ENCODE results near the gene PPP3R2. TPM values are rescaled to one million over a fixed set of nuclear protein-coding genes. Genes with fewer than 3 reads are reported as not detected.
A peak's percentile ranks its signal among the peaks of the same experiment; 100 is the strongest.

PPP3R2 gene
- total RNA-seq, 1 experiment from 2014 or later = not detected

DNA sequence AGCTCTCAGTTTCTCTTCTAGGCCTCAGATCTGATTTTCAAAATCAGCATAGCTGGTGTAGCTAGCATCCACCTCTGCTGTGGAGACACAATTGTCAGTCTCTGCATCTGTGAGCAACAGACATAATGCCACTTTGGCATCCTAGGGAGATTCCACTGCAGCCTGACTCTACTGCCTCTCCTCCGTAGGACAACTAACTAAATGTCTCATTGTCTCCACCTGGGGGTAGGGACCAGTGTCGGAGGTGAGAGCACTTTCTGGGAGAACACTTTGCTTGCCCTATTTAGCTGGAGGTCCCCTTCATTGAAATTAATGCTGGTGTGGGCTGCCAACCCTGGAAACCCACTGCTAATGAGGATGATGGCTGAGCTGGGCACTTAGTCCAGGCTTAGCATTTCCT lies 1.4 kb downstream of the PPP3R2 start:
- H3K36me3 Mint-ChIP-seq = no peaks in the 10 kb centered on the region
- no peak overlapping the region for H3K4me3 Mint-ChIP-seq
- ChIA-PET POLR2A (no interaction called here), CTCF (interaction anchor here (1.5 kb wide), 2 partner anchors 8 to 144 kb away, joined by 3 to 6 read pairs; no protein-coding TSS in a partner anchor)
- no peaks in the 10 kb centered on the region; the same call in 1 of the 2 replicates for H3K27me3 Mint-ChIP-seq (ENCODE audit: low read depth)
- no peaks in the 10 kb centered on the region for H3K9me3 Mint-ChIP-seq
- DNase-seq (ENCODE audit: low spot score) = no peak
- peak; percentile 75 for ATAC-seq
- no peak overlapping the region for H3K27ac Mint-ChIP-seq
- H3K4me1 Mint-ChIP-seq = peaks cover 6% of the 10 kb centered on the region
- TF ChIP-seq, protein P1, sequence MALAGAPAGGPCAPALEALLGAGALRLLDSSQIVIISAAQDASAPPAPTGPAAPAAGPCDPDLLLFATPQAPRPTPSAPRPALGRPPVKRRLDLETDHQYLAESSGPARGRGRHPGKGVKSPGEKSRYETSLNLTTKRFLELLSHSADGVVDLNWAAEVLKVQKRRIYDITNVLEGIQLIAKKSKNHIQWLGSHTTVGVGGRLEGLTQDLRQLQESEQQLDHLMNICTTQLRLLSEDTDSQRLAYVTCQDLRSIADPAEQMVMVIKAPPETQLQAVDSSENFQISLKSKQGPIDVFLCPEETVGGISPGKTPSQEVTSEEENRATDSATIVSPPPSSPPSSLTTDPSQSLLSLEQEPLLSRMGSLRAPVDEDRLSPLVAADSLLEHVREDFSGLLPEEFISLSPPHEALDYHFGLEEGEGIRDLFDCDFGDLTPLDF (CRISPR knock-in tag; IDR thresholded peaks at IDR 0.05) = no peak
- no peak for TF ChIP-seq NR1H2 (CRISPR knock-in tag; IDR thresholded peaks at IDR 0.05)
- TF ChIP-seq, protein P2, sequence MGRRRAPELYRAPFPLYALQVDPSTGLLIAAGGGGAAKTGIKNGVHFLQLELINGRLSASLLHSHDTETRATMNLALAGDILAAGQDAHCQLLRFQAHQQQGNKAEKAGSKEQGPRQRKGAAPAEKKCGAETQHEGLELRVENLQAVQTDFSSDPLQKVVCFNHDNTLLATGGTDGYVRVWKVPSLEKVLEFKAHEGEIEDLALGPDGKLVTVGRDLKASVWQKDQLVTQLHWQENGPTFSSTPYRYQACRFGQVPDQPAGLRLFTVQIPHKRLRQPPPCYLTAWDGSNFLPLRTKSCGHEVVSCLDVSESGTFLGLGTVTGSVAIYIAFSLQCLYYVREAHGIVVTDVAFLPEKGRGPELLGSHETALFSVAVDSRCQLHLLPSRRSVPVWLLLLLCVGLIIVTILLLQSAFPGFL (CRISPR knock-in tag; IDR thresholded peaks at IDR 0.05; ENCODE audit: borderline replicate concordance) = no peak
- TF ChIP-seq, protein P3, sequence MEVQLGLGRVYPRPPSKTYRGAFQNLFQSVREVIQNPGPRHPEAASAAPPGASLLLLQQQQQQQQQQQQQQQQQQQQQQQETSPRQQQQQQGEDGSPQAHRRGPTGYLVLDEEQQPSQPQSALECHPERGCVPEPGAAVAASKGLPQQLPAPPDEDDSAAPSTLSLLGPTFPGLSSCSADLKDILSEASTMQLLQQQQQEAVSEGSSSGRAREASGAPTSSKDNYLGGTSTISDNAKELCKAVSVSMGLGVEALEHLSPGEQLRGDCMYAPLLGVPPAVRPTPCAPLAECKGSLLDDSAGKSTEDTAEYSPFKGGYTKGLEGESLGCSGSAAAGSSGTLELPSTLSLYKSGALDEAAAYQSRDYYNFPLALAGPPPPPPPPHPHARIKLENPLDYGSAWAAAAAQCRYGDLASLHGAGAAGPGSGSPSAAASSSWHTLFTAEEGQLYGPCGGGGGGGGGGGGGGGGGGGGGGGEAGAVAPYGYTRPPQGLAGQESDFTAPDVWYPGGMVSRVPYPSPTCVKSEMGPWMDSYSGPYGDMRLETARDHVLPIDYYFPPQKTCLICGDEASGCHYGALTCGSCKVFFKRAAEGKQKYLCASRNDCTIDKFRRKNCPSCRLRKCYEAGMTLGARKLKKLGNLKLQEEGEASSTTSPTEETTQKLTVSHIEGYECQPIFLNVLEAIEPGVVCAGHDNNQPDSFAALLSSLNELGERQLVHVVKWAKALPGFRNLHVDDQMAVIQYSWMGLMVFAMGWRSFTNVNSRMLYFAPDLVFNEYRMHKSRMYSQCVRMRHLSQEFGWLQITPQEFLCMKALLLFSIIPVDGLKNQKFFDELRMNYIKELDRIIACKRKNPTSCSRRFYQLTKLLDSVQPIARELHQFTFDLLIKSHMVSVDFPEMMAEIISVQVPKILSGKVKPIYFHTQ (CRISPR knock-in tag; IDR thresholded peaks at IDR 0.05) = no peak
- no peak for TF ChIP-seq HMGA2 (CRISPR knock-in tag; IDR thresholded peaks at IDR 0.05)
- TF ChIP-seq, protein P4, sequence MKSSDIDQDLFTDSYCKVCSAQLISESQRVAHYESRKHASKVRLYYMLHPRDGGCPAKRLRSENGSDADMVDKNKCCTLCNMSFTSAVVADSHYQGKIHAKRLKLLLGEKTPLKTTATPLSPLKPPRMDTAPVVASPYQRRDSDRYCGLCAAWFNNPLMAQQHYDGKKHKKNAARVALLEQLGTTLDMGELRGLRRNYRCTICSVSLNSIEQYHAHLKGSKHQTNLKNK (CRISPR knock-in tag; IDR thresholded peaks at IDR 0.05) = no peak
- TF ChIP-seq, protein P5, sequence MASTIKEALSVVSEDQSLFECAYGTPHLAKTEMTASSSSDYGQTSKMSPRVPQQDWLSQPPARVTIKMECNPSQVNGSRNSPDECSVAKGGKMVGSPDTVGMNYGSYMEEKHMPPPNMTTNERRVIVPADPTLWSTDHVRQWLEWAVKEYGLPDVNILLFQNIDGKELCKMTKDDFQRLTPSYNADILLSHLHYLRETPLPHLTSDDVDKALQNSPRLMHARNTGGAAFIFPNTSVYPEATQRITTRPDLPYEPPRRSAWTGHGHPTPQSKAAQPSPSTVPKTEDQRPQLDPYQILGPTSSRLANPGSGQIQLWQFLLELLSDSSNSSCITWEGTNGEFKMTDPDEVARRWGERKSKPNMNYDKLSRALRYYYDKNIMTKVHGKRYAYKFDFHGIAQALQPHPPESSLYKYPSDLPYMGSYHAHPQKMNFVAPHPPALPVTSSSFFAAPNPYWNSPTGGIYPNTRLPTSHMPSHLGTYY (CRISPR knock-in tag; IDR thresholded peaks at IDR 0.05) = no peak
- TF ChIP-seq NFE2L1 (CRISPR knock-in tag; IDR thresholded peaks at IDR 0.05) = no peak
- TF ChIP-seq, protein P6, sequence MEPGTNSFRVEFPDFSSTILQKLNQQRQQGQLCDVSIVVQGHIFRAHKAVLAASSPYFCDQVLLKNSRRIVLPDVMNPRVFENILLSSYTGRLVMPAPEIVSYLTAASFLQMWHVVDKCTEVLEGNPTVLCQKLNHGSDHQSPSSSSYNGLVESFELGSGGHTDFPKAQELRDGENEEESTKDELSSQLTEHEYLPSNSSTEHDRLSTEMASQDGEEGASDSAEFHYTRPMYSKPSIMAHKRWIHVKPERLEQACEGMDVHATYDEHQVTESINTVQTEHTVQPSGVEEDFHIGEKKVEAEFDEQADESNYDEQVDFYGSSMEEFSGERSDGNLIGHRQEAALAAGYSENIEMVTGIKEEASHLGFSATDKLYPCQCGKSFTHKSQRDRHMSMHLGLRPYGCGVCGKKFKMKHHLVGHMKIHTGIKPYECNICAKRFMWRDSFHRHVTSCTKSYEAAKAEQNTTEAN (CRISPR knock-in tag; IDR thresholded peaks at IDR 0.05) = no peak
- TF ChIP-seq CBFB (CRISPR knock-in tag; IDR thresholded peaks at IDR 0.05; ENCODE audit: low read depth) = no peak
- no peak for TF ChIP-seq FOXK1 (CRISPR knock-in tag; IDR thresholded peaks at IDR 0.05)
- TF ChIP-seq, protein P7, sequence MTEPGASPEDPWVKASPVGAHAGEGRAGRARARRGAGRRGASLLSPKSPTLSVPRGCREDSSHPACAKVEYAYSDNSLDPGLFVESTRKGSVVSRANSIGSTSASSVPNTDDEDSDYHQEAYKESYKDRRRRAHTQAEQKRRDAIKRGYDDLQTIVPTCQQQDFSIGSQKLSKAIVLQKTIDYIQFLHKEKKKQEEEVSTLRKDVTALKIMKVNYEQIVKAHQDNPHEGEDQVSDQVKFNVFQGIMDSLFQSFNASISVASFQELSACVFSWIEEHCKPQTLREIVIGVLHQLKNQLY (CRISPR knock-in tag; IDR thresholded peaks at IDR 0.05) = no peak
- TF ChIP-seq, protein P8, sequence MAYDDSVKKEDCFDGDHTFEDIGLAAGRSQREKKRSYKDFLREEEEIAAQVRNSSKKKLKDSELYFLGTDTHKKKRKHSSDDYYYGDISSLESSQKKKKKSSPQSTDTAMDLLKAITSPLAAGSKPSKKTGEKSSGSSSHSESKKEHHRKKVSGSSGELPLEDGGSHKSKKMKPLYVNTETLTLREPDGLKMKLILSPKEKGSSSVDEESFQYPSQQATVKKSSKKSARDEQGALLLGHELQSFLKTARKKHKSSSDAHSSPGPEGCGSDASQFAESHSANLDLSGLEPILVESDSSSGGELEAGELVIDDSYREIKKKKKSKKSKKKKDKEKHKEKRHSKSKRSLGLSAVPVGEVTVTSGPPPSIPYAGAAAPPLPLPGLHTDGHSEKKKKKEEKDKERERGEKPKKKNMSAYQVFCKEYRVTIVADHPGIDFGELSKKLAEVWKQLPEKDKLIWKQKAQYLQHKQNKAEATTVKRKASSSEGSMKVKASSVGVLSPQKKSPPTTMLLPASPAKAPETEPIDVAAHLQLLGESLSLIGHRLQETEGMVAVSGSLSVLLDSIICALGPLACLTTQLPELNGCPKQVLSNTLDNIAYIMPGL (CRISPR knock-in tag; IDR thresholded peaks at IDR 0.05) = no peak
- TF ChIP-seq, protein P9, sequence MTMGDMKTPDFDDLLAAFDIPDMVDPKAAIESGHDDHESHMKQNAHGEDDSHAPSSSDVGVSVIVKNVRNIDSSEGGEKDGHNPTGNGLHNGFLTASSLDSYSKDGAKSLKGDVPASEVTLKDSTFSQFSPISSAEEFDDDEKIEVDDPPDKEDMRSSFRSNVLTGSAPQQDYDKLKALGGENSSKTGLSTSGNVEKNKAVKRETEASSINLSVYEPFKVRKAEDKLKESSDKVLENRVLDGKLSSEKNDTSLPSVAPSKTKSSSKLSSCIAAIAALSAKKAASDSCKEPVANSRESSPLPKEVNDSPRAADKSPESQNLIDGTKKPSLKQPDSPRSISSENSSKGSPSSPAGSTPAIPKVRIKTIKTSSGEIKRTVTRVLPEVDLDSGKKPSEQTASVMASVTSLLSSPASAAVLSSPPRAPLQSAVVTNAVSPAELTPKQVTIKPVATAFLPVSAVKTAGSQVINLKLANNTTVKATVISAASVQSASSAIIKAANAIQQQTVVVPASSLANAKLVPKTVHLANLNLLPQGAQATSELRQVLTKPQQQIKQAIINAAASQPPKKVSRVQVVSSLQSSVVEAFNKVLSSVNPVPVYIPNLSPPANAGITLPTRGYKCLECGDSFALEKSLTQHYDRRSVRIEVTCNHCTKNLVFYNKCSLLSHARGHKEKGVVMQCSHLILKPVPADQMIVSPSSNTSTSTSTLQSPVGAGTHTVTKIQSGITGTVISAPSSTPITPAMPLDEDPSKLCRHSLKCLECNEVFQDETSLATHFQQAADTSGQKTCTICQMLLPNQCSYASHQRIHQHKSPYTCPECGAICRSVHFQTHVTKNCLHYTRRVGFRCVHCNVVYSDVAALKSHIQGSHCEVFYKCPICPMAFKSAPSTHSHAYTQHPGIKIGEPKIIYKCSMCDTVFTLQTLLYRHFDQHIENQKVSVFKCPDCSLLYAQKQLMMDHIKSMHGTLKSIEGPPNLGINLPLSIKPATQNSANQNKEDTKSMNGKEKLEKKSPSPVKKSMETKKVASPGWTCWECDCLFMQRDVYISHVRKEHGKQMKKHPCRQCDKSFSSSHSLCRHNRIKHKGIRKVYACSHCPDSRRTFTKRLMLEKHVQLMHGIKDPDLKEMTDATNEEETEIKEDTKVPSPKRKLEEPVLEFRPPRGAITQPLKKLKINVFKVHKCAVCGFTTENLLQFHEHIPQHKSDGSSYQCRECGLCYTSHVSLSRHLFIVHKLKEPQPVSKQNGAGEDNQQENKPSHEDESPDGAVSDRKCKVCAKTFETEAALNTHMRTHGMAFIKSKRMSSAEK (CRISPR knock-in tag; IDR thresholded peaks at IDR 0.05; ENCODE audit: borderline replicate concordance) = no peak
- TF ChIP-seq, protein P10, sequence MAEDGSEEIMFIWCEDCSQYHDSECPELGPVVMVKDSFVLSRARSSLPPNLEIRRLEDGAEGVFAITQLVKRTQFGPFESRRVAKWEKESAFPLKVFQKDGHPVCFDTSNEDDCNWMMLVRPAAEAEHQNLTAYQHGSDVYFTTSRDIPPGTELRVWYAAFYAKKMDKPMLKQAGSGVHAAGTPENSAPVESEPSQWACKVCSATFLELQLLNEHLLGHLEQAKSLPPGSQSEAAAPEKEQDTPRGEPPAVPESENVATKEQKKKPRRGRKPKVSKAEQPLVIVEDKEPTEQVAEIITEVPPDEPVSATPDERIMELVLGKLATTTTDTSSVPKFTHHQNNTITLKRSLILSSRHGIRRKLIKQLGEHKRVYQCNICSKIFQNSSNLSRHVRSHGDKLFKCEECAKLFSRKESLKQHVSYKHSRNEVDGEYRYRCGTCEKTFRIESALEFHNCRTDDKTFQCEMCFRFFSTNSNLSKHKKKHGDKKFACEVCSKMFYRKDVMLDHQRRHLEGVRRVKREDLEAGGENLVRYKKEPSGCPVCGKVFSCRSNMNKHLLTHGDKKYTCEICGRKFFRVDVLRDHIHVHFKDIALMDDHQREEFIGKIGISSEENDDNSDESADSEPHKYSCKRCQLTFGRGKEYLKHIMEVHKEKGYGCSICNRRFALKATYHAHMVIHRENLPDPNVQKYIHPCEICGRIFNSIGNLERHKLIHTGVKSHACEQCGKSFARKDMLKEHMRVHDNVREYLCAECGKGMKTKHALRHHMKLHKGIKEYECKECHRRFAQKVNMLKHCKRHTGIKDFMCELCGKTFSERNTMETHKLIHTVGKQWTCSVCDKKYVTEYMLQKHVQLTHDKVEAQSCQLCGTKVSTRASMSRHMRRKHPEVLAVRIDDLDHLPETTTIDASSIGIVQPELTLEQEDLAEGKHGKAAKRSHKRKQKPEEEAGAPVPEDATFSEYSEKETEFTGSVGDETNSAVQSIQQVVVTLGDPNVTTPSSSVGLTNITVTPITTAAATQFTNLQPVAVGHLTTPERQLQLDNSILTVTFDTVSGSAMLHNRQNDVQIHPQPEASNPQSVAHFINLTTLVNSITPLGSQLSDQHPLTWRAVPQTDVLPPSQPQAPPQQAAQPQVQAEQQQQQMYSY (CRISPR knock-in tag; IDR thresholded peaks at IDR 0.05) = no peak
- no peak for TF ChIP-seq TEAD4 (CRISPR knock-in tag; IDR thresholded peaks at IDR 0.05)
- TF ChIP-seq ZNF219 (CRISPR knock-in tag; IDR thresholded peaks at IDR 0.05; ENCODE audit: borderline replicate concordance) = no peak
- TF ChIP-seq RORB (CRISPR knock-in tag; IDR thresholded peaks at IDR 0.05) = no peak
- no peak for TF ChIP-seq NR3C1 (CRISPR knock-in tag; conservative IDR thresholded peaks at IDR 0.05; ENCODE audit: low read depth)
